ENCODE measurements around the gene GPX7. TPM values are rescaled to one million over a fixed set of nuclear protein-coding genes. Genes with fewer than 3 reads are reported as not detected.
A peak's percentile ranks its signal among the peaks of the same experiment; 100 is the strongest.

Gene GPX7
- total RNA-seq, 1 donor from 2014 or later, result 20.9 TPM

GRCh38 chr1:52621950-52622349 lies 19.8 kb downstream of the GPX7 start:
- no peaks in the 10 kb centered on the region for H3K27me3 Mint-ChIP-seq
- POLR2A ChIA-PET, result interaction anchor here (0.7 to 1.6 kb wide), 2 partner anchors 9 to 51 kb away, joined by 5 to 6 read pairs; no protein-coding TSS in a partner anchor
- DNase-seq (no peak), ATAC-seq (ENCODE audit: low read depth) (no peak)
- TF ChIP-seq, protein P1, sequence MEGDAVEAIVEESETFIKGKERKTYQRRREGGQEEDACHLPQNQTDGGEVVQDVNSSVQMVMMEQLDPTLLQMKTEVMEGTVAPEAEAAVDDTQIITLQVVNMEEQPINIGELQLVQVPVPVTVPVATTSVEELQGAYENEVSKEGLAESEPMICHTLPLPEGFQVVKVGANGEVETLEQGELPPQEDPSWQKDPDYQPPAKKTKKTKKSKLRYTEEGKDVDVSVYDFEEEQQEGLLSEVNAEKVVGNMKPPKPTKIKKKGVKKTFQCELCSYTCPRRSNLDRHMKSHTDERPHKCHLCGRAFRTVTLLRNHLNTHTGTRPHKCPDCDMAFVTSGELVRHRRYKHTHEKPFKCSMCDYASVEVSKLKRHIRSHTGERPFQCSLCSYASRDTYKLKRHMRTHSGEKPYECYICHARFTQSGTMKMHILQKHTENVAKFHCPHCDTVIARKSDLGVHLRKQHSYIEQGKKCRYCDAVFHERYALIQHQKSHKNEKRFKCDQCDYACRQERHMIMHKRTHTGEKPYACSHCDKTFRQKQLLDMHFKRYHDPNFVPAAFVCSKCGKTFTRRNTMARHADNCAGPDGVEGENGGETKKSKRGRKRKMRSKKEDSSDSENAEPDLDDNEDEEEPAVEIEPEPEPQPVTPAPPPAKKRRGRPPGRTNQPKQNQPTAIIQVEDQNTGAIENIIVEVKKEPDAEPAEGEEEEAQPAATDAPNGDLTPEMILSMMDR (IDR thresholded peaks at IDR 0.05), result no peak
- H3K4me1 Mint-ChIP-seq, result peaks cover 22% of the 10 kb centered on the region
- no peak overlapping the region for H3K4me3 Mint-ChIP-seq
- H3K36me3 Mint-ChIP-seq (ENCODE audit: low read depth), result peaks cover 27% of the 10 kb centered on the region
- H3K27ac Mint-ChIP-seq, result no peak overlapping the region
- no peaks in the 10 kb centered on the region for H3K9me3 Mint-ChIP-seq
- CTCF ChIA-PET, result no interaction called here
- intact Hi-C loops (cut with micrococcal nuclease), result loop anchor here (1.0 kb wide), 1 partner anchor 40 kb away; no protein-coding TSS in a partner anchor

- intact Hi-C loops (cut with micrococcal nuclease), result no loop called here
- Mint-ChIP-seq H3K36me3 (ENCODE audit: low read depth) (peaks cover 16% of the 10 kb centered on the region), H3K4me3 (no peak overlapping the region), H3K4me1 (peaks cover 37% of the 10 kb centered on the region), H3K27ac (no peak overlapping the region), H3K27me3 (no peaks in the 10 kb centered on the region), H3K9me3 (no peaks in the 10 kb centered on the region)
- CTCF ChIA-PET, result no interaction called here
- no peak for ATAC-seq (ENCODE audit: low read depth)
- POLR2A ChIA-PET, result interaction anchor here (1.4 kb wide), 1 partner anchor 9 kb away, joined by 3 read pairs; the partner anchor contains the start of gene SHISAL2A
- no peak for DNase-seq
- TF ChIP-seq, protein P1 (IDR thresholded peaks at IDR 0.05), result no peak
Observed at GRCh38 chr1:52623812-52624211, 21.6 kb downstream of the GPX7 start.

- TF ChIP-seq, protein P1 (IDR thresholded peaks at IDR 0.05), result no peak
- CTCF ChIA-PET, result no interaction called here
- intact Hi-C loops (cut with micrococcal nuclease), result no loop called here
- Mint-ChIP-seq H3K27ac (no peak overlapping the region), H3K27me3 (no peaks in the 10 kb centered on the region), H3K9me3 (no peaks in the 10 kb centered on the region), H3K36me3 (ENCODE audit: low read depth) (peaks cover 14% of the 10 kb centered on the region), H3K4me1 (peaks cover 58% of the 10 kb centered on the region), H3K4me3 (no peak overlapping the region)
- ATAC-seq (ENCODE audit: low read depth) (no peak), DNase-seq (no peak)
- POLR2A ChIA-PET, result interaction anchor here (0.6 to 1.9 kb wide), 4 partner anchors 9 to 223 kb away, joined by 3 to 5 read pairs (median 4); partner anchors contain the start of genes ORC1 and PRPF38A
Observed at GRCh38 chr1:52627028-52627427, 24.9 kb downstream of the GPX7 start.

- TF ChIP-seq, protein P1 (IDR thresholded peaks at IDR 0.05), result no peak
- intact Hi-C loops (cut with micrococcal nuclease), result no loop called here
- CTCF ChIA-PET, result no interaction called here
Observed at GRCh38 chr1:52628614-52629324, 26.6 kb downstream of the GPX7 start.

GRCh38 chr1:52629325-52629643 lies 27.1 kb downstream of the GPX7 start:
- Mint-ChIP-seq H3K36me3 (ENCODE audit: low read depth) (peaks cover 25% of the 10 kb centered on the region), H3K27me3 (no peaks in the 10 kb centered on the region), H3K9me3 (no peaks in the 10 kb centered on the region), H3K4me1 (peaks cover 72% of the 10 kb centered on the region), H3K4me3 (no peak overlapping the region), H3K27ac (peak overlapping the region; percentile 53)
- TF ChIP-seq, protein P1 (IDR thresholded peaks at IDR 0.05), result no peak
- intact Hi-C loops (cut with micrococcal nuclease), result no loop called here
- DNase-seq, result no peak
- CTCF ChIA-PET, result no interaction called here
- POLR2A ChIA-PET, result interaction anchor here (0.6 kb wide), 1 partner anchor 136 kb away, joined by 3 read pairs; no protein-coding TSS in a partner anchor
- no peak for ATAC-seq (ENCODE audit: low read depth)

More at GRCh38 chr1:52628614-52629324, 26.6 kb downstream of the GPX7 start:
- H3K27ac Mint-ChIP-seq, result peak overlapping the region; percentile 53
- no peaks in the 10 kb centered on the region for H3K9me3 Mint-ChIP-seq
- no peak for DNase-seq
- no peak overlapping the region for H3K4me3 Mint-ChIP-seq
- no peaks in the 10 kb centered on the region for H3K27me3 Mint-ChIP-seq
- H3K36me3 Mint-ChIP-seq (ENCODE audit: low read depth), result peaks cover 21% of the 10 kb centered on the region
- POLR2A ChIA-PET, result interaction anchor here (0.6 to 0.7 kb wide), 2 partner anchors 39 to 135 kb away, joined by 3 to 5 read pairs; no protein-coding TSS in a partner anchor
- H3K4me1 Mint-ChIP-seq, result peaks cover 67% of the 10 kb centered on the region
- ATAC-seq (ENCODE audit: low read depth), result no peak

All from activated B cell treated with CpG ODN at 0.5 μM for 24 hours (primary cell).